GM20431 (cell line): ENCODE measurements around the gene SULT1C3.

Experiments used
- in situ Hi-C: fragments of 300-500 bp; cut with MseI, MboI; formaldehyde crosslinking; loops from one replicate; pipeline ENCODE4 v1.15.0; 2020; ENCODE audit warnings: low sequenced_read_pairs; ENCODE audit not compliant: unreplicated experiment

SULT1C3 gene

DNA sequence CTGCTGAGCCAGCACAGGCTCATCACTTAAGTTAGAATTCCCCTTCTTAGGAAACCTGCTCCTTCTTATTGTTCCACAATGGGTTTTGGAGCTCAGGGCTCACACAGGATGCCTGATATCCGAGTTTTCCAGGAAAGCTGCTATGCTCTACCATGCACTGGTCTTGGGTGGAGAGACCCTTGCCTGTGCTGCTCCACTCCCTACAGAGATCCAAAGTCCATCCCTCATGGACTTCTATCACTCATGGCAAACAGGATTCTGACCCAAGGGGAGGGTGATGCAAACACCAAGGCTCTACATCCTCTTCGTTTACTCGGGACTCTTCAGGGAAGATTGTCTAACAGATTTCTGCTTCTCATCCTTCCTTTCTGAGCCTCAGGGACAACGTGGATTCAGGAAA, 54.1 kb downstream of the SULT1C3 start:
- in situ Hi-C loops = no loop called here

DNA sequence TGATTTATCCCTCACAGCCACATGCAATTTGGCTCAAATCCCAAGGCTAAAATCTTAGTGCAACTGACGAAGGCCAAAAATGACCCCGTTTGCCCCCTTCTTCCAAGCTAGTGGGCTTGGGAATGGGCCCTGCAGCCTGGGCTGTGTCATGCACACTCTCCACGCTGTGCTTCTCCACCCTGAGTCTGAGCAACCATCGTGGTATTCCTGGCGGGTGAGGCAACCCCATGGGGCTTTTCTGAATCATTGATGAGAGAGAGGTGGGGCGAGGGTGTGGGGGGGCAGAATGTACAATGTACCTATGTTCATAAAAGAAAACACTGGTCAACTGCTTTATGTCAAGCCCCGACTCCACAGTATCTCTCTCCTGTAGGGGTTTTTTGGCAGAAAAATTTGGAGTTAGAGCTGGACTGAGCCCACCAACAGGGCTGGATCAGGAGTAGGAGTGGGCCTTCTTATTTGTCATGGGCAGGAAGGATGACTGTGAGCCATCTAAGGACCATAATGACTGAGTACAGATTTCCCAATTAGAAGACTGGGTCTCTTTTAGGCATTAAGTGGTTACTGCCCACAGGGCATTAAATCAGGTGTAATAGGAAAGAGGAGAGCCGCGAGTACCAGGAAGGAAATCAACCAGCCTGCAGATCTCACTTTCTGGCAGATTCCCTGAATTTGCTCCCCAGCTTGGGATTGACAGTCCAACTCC, 57.8 kb downstream of the SULT1C3 start:
- in situ Hi-C loops = no loop called here

DNA sequence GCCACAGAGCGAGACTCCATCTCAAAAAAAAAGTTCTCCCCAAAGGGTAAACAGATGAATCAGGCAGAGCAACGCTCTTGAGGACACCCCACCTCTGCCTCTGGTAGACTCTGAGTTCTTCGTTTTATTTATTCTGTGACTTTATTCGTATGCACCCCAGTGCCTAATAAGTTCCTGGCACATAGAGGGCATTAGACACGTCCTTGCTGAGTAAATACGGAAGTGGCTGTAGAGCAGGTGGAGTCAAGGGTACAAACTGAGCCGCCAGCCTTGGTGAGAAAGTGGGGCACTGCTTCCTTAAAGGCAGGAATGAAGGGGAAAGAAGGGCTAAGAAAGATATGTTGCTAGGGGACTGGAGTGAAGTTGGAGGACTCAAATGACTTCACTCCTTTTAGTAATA, 61.8 kb downstream of the SULT1C3 start:
- in situ Hi-C loops = no loop called here

DNA sequence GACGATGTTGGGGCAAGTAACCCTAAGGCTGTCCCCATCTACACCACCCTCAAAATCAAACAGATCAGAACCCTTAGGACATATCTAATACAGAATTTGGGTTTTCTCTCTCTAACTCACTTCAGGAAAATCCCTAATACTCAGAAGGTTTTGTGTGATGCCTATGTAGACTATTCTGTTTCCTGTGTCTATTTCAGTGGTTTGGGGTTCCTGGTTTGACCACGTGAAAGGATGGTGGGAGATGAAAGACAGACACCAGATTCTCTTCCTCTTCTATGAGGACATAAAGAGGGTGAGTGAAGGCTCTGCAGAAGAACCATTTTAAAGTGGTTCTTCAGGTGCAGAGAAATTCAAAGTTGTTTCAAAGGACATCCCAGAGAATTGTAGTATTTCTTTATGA, 65.2 kb downstream of the SULT1C3 start:
- in situ Hi-C loops = no loop called here

DNA sequence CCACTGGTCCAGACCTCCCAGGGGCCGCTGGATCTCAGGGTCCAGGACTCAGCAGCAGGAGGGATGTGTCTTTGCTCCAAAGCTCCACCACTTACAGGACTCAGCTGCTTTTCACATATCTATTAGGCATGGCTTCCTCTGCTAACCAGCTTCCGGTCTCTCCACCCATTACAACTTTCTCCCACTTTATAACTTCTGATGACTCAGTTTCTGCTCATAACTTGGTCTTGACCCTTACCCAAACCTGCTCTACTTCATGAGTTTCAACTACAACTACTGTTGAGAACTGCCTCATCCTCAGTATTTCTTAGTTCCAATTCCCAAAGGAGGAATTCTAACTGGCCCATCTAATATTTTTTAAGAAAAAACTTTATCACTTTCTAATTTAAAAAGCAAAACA, 66.1 kb downstream of the SULT1C3 start:
- in situ Hi-C loops = no loop called here

DNA sequence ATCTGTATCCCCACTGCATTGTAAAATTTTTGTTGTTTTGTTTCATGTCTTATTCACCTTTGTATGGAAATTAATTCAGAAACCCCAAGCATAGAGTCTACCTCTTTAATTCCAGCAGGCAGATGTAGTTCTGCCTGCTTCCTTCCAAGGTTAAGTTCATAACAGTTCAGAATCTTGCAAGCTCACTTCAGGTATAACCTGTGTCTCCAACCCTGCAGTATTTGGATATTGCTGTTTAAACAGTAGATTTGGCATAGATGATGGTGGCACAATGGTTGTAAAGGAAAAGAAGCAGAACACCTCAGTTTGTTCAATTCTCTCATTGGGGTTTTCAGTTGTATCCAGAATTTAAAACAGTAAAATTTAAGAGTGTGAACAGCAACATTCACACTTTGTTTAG, 70.1 kb downstream of the SULT1C3 start:
- in situ Hi-C loops = no loop called here
